OCI-LY1 (cell line): ENCODE results near the gene OR10G2.
"Not testable (repeated sequence)": the region's sequence is repeated elsewhere in the genome, so short reads cannot be mapped to it uniquely, and the experiment has no call there.

Experiments used
- H2AFZ ChIP-seq: fragments of 200-600 bp; sonication (generic), shearing (Covaris generic); 2 replicates; pipeline ENCODE4 v1.6.0; 2014; ENCODE audit warnings: antibody characterized with exemption, mild to moderate bottlenecking, low read length
- H3F3A ChIP-seq: fragments of 200-600 bp; sonication (generic), shearing (Covaris generic); 2 replicates; pipeline ENCODE4 v1.6.0; 2014; ENCODE audit warnings: mild to moderate bottlenecking, antibody characterized with exemption, low read length, moderate library complexity; ENCODE audit not compliant: insufficient read depth
- H3K27ac ChIP-seq: fragments of 200-600 bp; sonication (generic); 2 replicates; pipeline ENCODE4 v1.5.1; 2014; ENCODE audit warnings: low read length, mixed run types, mild to moderate bottlenecking, low read depth; ENCODE audit not compliant: poor library complexity, severe bottlenecking
- H3K27me3 ChIP-seq: fragments of 200-600 bp; sonication (generic); 2 replicates; pipeline ENCODE4 v1.6.0; 2014; ENCODE audit warnings: antibody characterized with exemption, mild to moderate bottlenecking, low read length, moderate library complexity; ENCODE audit not compliant: insufficient read depth
- H3K36me3 ChIP-seq: fragments of 200-600 bp; sonication (generic); 2 replicates; pipeline ENCODE4 v1.6.1; 2014; ENCODE audit warnings: mild to moderate bottlenecking, antibody characterized with exemption, low read length, moderate library complexity, mixed read lengths; ENCODE audit not compliant: insufficient read depth
- H3K4me1 ChIP-seq: fragments of 200-600 bp; sonication (generic); 2 replicates; pipeline ENCODE4 v1.5.1; 2014; ENCODE audit warnings: mild to moderate bottlenecking, low read length, moderate library complexity; ENCODE audit not compliant: insufficient read depth, severe bottlenecking
- H3K4me2 ChIP-seq: fragments of 200-600 bp; sonication (generic), shearing (Covaris generic); 2 replicates; pipeline ENCODE4 v1.6.1; 2014; ENCODE audit warnings: low read length
- H3K4me3 ChIP-seq: fragments of 200-600 bp; sonication (generic); 2 replicates; pipeline ENCODE4 v1.5.1; 2014; ENCODE audit warnings: low read length, low read depth, mild to moderate bottlenecking, mixed read lengths; ENCODE audit not compliant: poor library complexity, severe bottlenecking
- H3K79me2 ChIP-seq: fragments of 200-600 bp; shearing (Covaris generic); 2 replicates; pipeline ENCODE4 v1.6.1; 2016; ENCODE audit warnings: mixed run types, low read length, mixed read lengths; ENCODE audit not compliant: insufficient read depth
- H3K9ac ChIP-seq: fragments of 200-600 bp; sonication (generic), shearing (Covaris generic); 2 replicates; pipeline ENCODE4 v1.6.1; 2014; ENCODE audit warnings: mild to moderate bottlenecking, low read length, mixed read lengths
- H3K9me2 ChIP-seq: fragments of 200-600 bp; sonication (generic), shearing (Covaris generic); 2 replicates; pipeline ENCODE4 v1.6.1; 2014; ENCODE audit warnings: low read depth, mild to moderate bottlenecking, low read length, mixed read lengths
- H3K9me3 ChIP-seq: fragments of 200-600 bp; shearing (Covaris generic); 2 replicates; pipeline ENCODE4 v1.6.1; 2014; ENCODE audit warnings: low read length, mixed read lengths
- H4K20me1 ChIP-seq: fragments of 200-600 bp; sonication (generic), shearing (Covaris generic); 2 replicates; pipeline ENCODE4 v1.6.0; 2016; ENCODE audit warnings: mild to moderate bottlenecking, low read length; ENCODE audit not compliant: insufficient read depth
- EZH2 ChIP-seq: fragments of 200-600 bp; sonication (generic), shearing (Covaris generic); IDR thresholded peaks from 2 replicates; pipeline ENCODE4 v1.8.0; 2017; ENCODE audit warnings: borderline replicate concordance, mixed run types, mild to moderate bottlenecking, antibody characterized with exemption, low read length, moderate library complexity, mixed read lengths
- TF ChIP-seq, protein P1 (sequence below): fragments of 200-600 bp; sonication (generic), shearing (Covaris generic); IDR thresholded peaks from 2 replicates; pipeline ENCODE4 v1.5.1; 2017; ENCODE audit warnings: mild to moderate bottlenecking, antibody characterized with exemption, low read length, moderate library complexity, mixed read lengths

Gene OR10G2

DNA sequence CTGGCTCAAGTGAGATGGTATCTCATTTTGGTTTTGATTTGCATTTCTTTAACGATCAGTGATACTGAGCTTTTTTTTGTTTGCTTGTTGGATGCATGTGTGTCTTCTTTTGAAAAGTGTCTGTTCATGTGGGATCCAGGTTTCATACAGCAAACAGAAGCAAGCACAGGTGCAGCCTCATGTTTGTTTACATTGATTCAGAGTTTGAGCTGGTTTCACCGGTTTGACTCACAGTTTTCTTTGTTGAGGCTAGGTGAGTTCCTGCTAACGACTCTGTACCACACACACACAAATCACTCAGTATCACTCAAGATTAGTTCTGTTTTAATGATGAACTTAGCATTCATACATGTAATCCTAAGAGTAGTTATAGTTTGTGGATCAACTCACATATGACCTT lies 3.7 kb downstream of the OR10G2 start:
- no peak overlapping the region for H3K4me2 ChIP-seq
- H3K79me2 ChIP-seq = no peaks in the 10 kb centered on the region
- H3K27me3 ChIP-seq = no peaks in the 10 kb centered on the region
- no peak overlapping the region for H3K9ac ChIP-seq
- H3K4me1 ChIP-seq = no peaks in the 10 kb centered on the region
- no peaks in the 10 kb centered on the region for H3K9me3 ChIP-seq
- no peak overlapping the region for H3K4me3 ChIP-seq
- no peak overlapping the region for H3K27ac ChIP-seq
- H4K20me1 ChIP-seq = no peaks in the 10 kb centered on the region
- no peaks in the 10 kb centered on the region for H3F3A ChIP-seq
- TF ChIP-seq, protein P1, sequence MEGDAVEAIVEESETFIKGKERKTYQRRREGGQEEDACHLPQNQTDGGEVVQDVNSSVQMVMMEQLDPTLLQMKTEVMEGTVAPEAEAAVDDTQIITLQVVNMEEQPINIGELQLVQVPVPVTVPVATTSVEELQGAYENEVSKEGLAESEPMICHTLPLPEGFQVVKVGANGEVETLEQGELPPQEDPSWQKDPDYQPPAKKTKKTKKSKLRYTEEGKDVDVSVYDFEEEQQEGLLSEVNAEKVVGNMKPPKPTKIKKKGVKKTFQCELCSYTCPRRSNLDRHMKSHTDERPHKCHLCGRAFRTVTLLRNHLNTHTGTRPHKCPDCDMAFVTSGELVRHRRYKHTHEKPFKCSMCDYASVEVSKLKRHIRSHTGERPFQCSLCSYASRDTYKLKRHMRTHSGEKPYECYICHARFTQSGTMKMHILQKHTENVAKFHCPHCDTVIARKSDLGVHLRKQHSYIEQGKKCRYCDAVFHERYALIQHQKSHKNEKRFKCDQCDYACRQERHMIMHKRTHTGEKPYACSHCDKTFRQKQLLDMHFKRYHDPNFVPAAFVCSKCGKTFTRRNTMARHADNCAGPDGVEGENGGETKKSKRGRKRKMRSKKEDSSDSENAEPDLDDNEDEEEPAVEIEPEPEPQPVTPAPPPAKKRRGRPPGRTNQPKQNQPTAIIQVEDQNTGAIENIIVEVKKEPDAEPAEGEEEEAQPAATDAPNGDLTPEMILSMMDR = no peak
- TF ChIP-seq EZH2 = no peak
- H2AFZ ChIP-seq = no peak overlapping the region
- no peaks in the 10 kb centered on the region for H3K36me3 ChIP-seq
- no peaks in the 10 kb centered on the region for H3K9me2 ChIP-seq

DNA sequence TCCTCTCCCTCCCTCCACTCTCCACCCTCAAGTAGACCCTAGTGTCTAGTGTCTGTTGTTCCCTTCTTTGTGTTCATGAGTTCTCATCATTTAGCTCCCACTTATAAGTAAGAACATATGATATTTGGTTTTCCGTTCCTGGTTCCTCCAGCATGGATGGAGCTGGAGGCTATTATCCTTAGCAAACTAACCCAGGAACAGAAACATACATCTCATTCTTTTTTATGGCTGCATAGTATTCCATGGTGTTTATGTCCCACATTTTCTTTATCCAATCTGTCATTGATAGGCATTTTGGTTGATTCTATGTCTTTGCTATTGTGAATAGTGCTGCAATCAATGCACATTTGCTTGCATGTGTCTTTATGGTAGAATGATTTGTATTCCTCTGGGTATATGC lies 4.2 kb downstream of the OR10G2 start:
- not testable (repeated sequence) for H2AFZ ChIP-seq, H3K9me3 ChIP-seq, H3K36me3 ChIP-seq, H3K9ac ChIP-seq, H3K79me2 ChIP-seq, H3K4me3 ChIP-seq, H3F3A ChIP-seq, H3K4me1 ChIP-seq, H3K9me2 ChIP-seq, H3K27me3 ChIP-seq, H4K20me1 ChIP-seq, H3K27ac ChIP-seq, H3K4me2 ChIP-seq

DNA sequence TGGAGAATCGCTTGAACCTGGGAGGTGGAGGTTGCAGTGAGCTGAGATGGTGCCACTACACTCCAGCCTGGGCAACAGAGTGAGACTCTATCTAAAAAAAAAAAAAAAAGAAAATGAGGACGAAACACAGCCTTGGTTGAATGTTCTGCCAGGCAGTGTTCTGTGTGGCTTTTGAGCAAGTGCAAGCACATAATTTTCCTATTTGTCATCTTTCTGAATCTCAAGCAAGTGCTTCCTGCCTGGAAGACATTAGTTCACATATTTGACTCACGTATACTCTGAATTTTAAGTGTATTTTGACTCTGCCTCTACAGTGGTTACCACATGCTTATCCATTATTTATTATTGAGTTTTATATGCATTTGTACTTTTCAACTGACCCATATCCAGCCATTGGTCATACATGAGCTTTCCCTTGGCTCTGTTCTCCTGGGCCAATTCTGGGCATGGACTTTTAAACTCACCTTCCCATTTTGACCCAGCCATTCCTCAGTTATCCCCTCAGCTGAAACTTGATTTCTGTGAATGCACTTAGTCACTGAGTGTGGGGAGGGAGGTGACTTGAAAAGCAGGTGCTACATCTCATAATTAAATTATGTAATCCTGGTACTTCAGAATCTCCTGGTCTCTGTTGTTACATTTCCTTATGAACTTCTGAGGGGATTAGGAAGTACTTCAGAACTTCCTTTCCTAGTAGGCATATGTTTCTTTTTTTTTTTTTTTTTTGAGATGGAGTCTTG lies 8.1 kb downstream of the OR10G2 start:
- no peaks in the 10 kb centered on the region for H4K20me1 ChIP-seq
- TF ChIP-seq EZH2 = no peak
- TF ChIP-seq, protein P1 = no peak

DNA sequence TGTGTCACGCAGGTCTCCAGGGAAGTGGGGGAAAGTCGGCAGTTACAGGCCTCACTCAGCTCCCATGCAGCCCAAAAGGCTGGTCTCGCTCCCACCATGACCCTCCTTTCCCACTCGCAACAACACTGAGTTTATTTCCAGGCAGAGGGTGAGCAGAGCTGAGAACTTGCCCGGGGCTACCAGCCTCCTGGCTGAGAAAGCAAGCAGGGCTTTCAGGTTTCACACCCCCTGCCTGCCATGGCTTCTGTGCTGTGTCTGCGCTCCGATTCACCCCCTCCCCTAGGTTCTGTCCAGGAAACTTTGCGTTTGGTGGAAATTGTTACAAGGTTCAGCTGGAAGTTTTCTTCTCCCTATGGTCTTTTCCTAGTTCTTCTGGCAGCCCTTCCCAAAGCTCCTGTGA lies 17.1 kb downstream of the OR10G2 start:
- Histone ChIP-seq H3K4me1 (no peaks in the 10 kb centered on the region), H3K9ac (no peak overlapping the region), H3K79me2 (no peaks in the 10 kb centered on the region), H4K20me1 (no peaks in the 10 kb centered on the region), H3K9me2 (no peaks in the 10 kb centered on the region), H3F3A (no peaks in the 10 kb centered on the region), H3K4me2 (no peak overlapping the region), H3K27me3 (no peaks in the 10 kb centered on the region), H3K27ac (no peak overlapping the region), H3K9me3 (no peaks in the 10 kb centered on the region), H3K36me3 (no peaks in the 10 kb centered on the region), H2AFZ (no peak overlapping the region), H3K4me3 (no peak overlapping the region)
- TF ChIP-seq EZH2 = no peak
- TF ChIP-seq, protein P1 = no peak

More for the DNA sequence above, 8.1 kb downstream of the OR10G2 start:
- H3K9me3 ChIP-seq = no peaks in the 10 kb centered on the region
- no peaks in the 10 kb centered on the region for H3K36me3 ChIP-seq
- no peaks in the 10 kb centered on the region for H3K9me2 ChIP-seq
- no peak overlapping the region for H3K4me2 ChIP-seq
- H3K4me3 ChIP-seq = no peak overlapping the region
- H3K27ac ChIP-seq = no peak overlapping the region
- H3K79me2 ChIP-seq = no peaks in the 10 kb centered on the region
- no peaks in the 10 kb centered on the region for H3K27me3 ChIP-seq
- H3K4me1 ChIP-seq = no peaks in the 10 kb centered on the region
- no peaks in the 10 kb centered on the region for H3F3A ChIP-seq
- no peak overlapping the region for H3K9ac ChIP-seq
- H2AFZ ChIP-seq = no peak overlapping the region
